ENCODE results near the gene TSHZ3. TPM values are rescaled to one million over a fixed set of nuclear protein-coding genes. Genes with fewer than 3 reads are reported as not detected.

Gene TSHZ3
- total and polyA plus RNA-seq, 7 donors = 0.46 to 27.7 (median 16.1) TPM

- Histone ChIP-seq H3K9me3 (no peaks in the 10 kb centered on the region), H3K27me3 (no peaks in the 10 kb centered on the region), H3K27ac (no peak overlapping the region), H3K4me1 (peaks cover 0 to 60% (median 50%) of the 10 kb centered on the region in 4 donors), H3K36me3 (no peaks in the 10 kb centered on the region), H3K4me3 (no peak overlapping the region)
- intact Hi-C loops (cut with DNase I) = no loop called here
- peak; percentile 49 for DNase-seq
- 67 to 82% methylated on average over 6 of the region's 6 CpGs for WGBS, 2 donors
- no peak for TF ChIP-seq EP300 (IDR thresholded peaks at IDR 0.05)
- no peak for TF ChIP-seq POLR2A (IDR thresholded peaks at IDR 0.05)
- TF ChIP-seq POLR2AphosphoS5 (IDR thresholded peaks at IDR 0.05) = no peak
- TF ChIP-seq CTCF (IDR thresholded peaks at IDR 0.05) = no peak
These were observed 30.3 kb downstream of the TSHZ3 start for GRCh38 chr19:31318790-31319425.

GRCh38 chr19:31317570-31317969 lies 31.7 kb downstream of the TSHZ3 start:
- WGBS, 2 donors = 49 to 65% methylated on average over 11 of the region's 11 CpGs
- H3K27ac ChIP-seq = peak overlapping the region; percentile 35 to 68 (median 64)
- peak; percentile 37 for DNase-seq
- H3K4me3 ChIP-seq = no peak overlapping the region
- peaks cover 0 to 68% (median 58%) of the 10 kb centered on the region in 4 donors for H3K4me1 ChIP-seq
- H3K36me3 ChIP-seq = no peaks in the 10 kb centered on the region
- intact Hi-C loops (cut with DNase I) = no loop called here
- H3K9me3 ChIP-seq = no peaks in the 10 kb centered on the region
- TF ChIP-seq POLR2AphosphoS5 (IDR thresholded peaks at IDR 0.05) = no peak
- no peak for TF ChIP-seq POLR2A (IDR thresholded peaks at IDR 0.05)
- TF ChIP-seq EP300 (IDR thresholded peaks at IDR 0.05) = no peak
- TF ChIP-seq CTCF (IDR thresholded peaks at IDR 0.05) = no peak
- no peaks in the 10 kb centered on the region for H3K27me3 ChIP-seq

- no peak for TF ChIP-seq CTCF (IDR thresholded peaks at IDR 0.05)
- TF ChIP-seq POLR2AphosphoS5 (IDR thresholded peaks at IDR 0.05) = no peak
- TF ChIP-seq EP300 (IDR thresholded peaks at IDR 0.05) = no peak
- TF ChIP-seq POLR2A (IDR thresholded peaks at IDR 0.05) = no peak
These were observed 32.1 kb downstream of the TSHZ3 start for GRCh38 chr19:31317093-31317492.

GRCh38 chr19:31316201-31316951 lies 32.9 kb downstream of the TSHZ3 start:
- TF ChIP-seq CTCF (IDR thresholded peaks at IDR 0.05) (no peak), POLR2AphosphoS5 (IDR thresholded peaks at IDR 0.05) (peak in 1 of 4 donors; percentile 18)
- DNase-seq = peak; percentile 77
- Histone ChIP-seq H3K27ac (peak overlapping the region; percentile 35 to 68 (median 64)), H3K36me3 (no peaks in the 10 kb centered on the region), H3K4me3 (peak overlapping the region in 2 of 4 donors; percentile 5 to 23), H3K27me3 (no peaks in the 10 kb centered on the region), H3K9me3 (no peaks in the 10 kb centered on the region), H3K4me1 (peaks cover 0 to 80% (median 68%) of the 10 kb centered on the region in 4 donors)
- 43 to 55% methylated on average over 12 of the region's 12 CpGs for WGBS, 2 donors
- intact Hi-C loops (cut with DNase I) = no loop called here

More at GRCh38 chr19:31317093-31317492, 32.1 kb downstream of the TSHZ3 start:
- Histone ChIP-seq H3K36me3 (no peaks in the 10 kb centered on the region), H3K4me1 (peaks cover 0 to 73% (median 63%) of the 10 kb centered on the region in 4 donors), H3K27ac (peak overlapping the region; percentile 35 to 68 (median 64)), H3K4me3 (peak overlapping the region in 1 of 4 donors; percentile 23), H3K9me3 (no peaks in the 10 kb centered on the region), H3K27me3 (no peaks in the 10 kb centered on the region)
- whole genome bisulfite sequencing, 2 donors = 55 to 67% methylated on average over 6 of the region's 6 CpGs
- intact Hi-C loops (cut with DNase I) = no loop called here
- peak; percentile 53 for DNase-seq

Data from sigmoid colon (tissue), 7 donors.